PC-9 (cell line): ENCODE data around the gene RGS6. TPM values are rescaled to one million over a fixed set of nuclear protein-coding genes. Genes with fewer than 3 reads are reported as not detected.

ENCODE experiments used
- BruUV-seq: library from RNA; stranded (reverse); fragments of 400-500 nt; replicated peaks from 2 replicates; lab custom pipeline; 2021; lab: Mats Ljungman, UMichigan
- CTCF ChIA-PET: fragments of 300-600 bp; sonication (Branson Sonifier 250); formaldehyde crosslinking; loops from one replicate; lab custom pipeline; 2022; ENCODE audit warnings: antibody characterized with exemption; lab: Charles Lee
- POLR2A ChIA-PET: fragments of 300-600 bp; sonication (Branson Sonifier 250); formaldehyde crosslinking; loops from one replicate; lab custom pipeline; 2022; ENCODE audit warnings: antibody characterized with exemption; ENCODE audit not compliant: unreplicated experiment; lab: Charles Lee
- DNase-seq, 2 experiments: peaks; one replicate each; pipeline versions ENCODE4 v3.0.0 to v3.0.0-alpha.2; 2015 to 2022; ENCODE audit warnings: mixed read lengths in 1 of 2
- H2AFZ ChIP-seq: fragments of 200-600 bp; sonication (generic); 2 replicates; pipeline ENCODE4 v1.8.1; 2017; ENCODE audit warnings: antibody characterized with exemption
- H3F3A ChIP-seq: fragments of 200-600 bp; sonication (generic); 2 replicates; pipeline ENCODE4 v1.8.1; 2017; ENCODE audit warnings: antibody characterized with exemption, mild to moderate bottlenecking, low read depth; ENCODE audit not compliant: insufficient read depth
- H3K27ac ChIP-seq: fragments of 200-600 bp; sonication (generic); 2 replicates; pipeline ENCODE4 v1.6.1; 2016; ENCODE audit warnings: mixed run types
- H3K27me3 ChIP-seq: fragments of 200-600 bp; sonication (generic); 2 replicates; pipeline ENCODE4 v1.6.1; 2016; ENCODE audit warnings: low read depth, mixed run types; ENCODE audit not compliant: insufficient read depth
- H3K36me3 ChIP-seq: fragments of 200-600 bp; sonication (generic); 2 replicates; pipeline ENCODE4 v1.6.1; 2016; ENCODE audit warnings: low read depth, mixed run types
- H3K4me1 ChIP-seq: fragments of 200-600 bp; sonication (generic); replicated peaks from 2 replicates; pipeline ENCODE4 v1.6.1; 2016; ENCODE audit warnings: mixed run types; ENCODE audit not compliant: insufficient read depth
- H3K4me2 ChIP-seq: fragments of 200-600 bp; sonication (generic); 2 replicates; pipeline ENCODE4 v1.6.1; 2017; ENCODE audit warnings: mixed run types
- H3K4me3 ChIP-seq: fragments of 200-600 bp; sonication (generic); 2 replicates; pipeline ENCODE4 v1.6.1; 2016; ENCODE audit warnings: mixed run types
- H3K79me2 ChIP-seq: fragments of 200-600 bp; sonication (generic); 2 replicates; pipeline ENCODE4 v1.6.1; 2017; ENCODE audit warnings: low read depth, mixed run types
- H3K9me2 ChIP-seq: fragments of 200-600 bp; sonication (generic); 2 replicates; pipeline ENCODE4 v1.8.1; 2017; ENCODE audit warnings: mild to moderate bottlenecking; ENCODE audit not compliant: insufficient read depth
- H3K9me3 ChIP-seq: fragments of 200-600 bp; sonication (generic); 2 replicates; pipeline ENCODE4 v1.8.1; 2016; ENCODE audit warnings: low read depth; ENCODE audit not compliant: insufficient read depth
- H4K20me1 ChIP-seq: fragments of 200-600 bp; sonication (generic); 2 replicates; pipeline ENCODE4 v1.8.1; 2017; ENCODE audit not compliant: insufficient read depth
- CTCF ChIP-seq: fragments of 200-600 bp; sonication (generic); conservative IDR thresholded peaks from 2 replicates; pipeline ENCODE4 v1.6.1; 2017; ENCODE audit warnings: mixed run types, antibody characterized with exemption, mild to moderate bottlenecking, moderate library complexity
- EZH2 ChIP-seq: fragments of 200-600 bp; sonication (generic); IDR thresholded peaks from 2 replicates; pipeline ENCODE4 v1.8.0; 2017; ENCODE audit warnings: antibody characterized with exemption, low read depth
- intact Hi-C: fragments of 100-400 bp; cut with micrococcal nuclease; formaldehyde crosslinking; loops from one replicate; pipeline ENCODE4 v1.10.0; 2022; ENCODE audit not compliant: unreplicated experiment
- total RNA-seq: library from RNA; stranded (reverse); gene quantifications from 2 replicates; pipeline ENCODE4 v1.2.3, GENCODE V29; 2021

The RGS6 gene
- total RNA-seq, 1 experiment from 2014 or later: not detected

DNA sequence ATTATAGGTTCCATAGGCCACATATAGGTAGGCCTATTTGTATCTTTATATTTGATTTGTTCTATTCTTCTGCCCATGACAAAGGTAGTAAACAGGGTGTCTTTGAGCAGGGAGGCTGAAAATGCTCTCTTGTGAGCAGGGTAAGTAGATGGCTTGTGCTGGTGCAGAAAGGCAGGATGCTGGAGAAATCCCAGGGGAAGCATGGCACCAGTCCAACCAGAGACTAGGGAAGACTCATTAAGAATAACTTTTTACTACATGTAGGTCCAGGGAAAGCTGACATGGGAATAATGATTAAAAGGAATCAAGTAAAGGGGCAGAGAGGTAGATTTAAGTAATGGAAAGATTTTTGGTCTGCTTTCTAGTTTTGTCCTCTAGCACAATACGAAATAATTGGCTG, 245.0 kb downstream of the RGS6 start:
- Histone ChIP-seq H3K9me3 (no peaks in the 10 kb centered on the region), H3K79me2 (no peaks in the 10 kb centered on the region), H3K4me3 (no peak overlapping the region), H2AFZ (no peak overlapping the region), H3K27me3 (peaks cover 11% of the 10 kb centered on the region; the same call in 1 of the 2 replicates), H3K27ac (no peak overlapping the region), H3F3A (no peaks in the 10 kb centered on the region), H3K4me1 (no peaks in the 10 kb centered on the region), H3K9me2 (no peaks in the 10 kb centered on the region), H3K36me3 (no peaks in the 10 kb centered on the region), H3K4me2 (no peak overlapping the region), H4K20me1 (no peaks in the 10 kb centered on the region)
- BruUV-seq: no TSS peak
- TF ChIP-seq CTCF: no peak
- TF ChIP-seq EZH2: no peak
- DNase-seq: no peak
- ChIA-PET POLR2A (no interaction called here), CTCF (no interaction called here)
- intact Hi-C loops: no loop called here

- Histone ChIP-seq H3K4me3 (no peak overlapping the region), H3K27me3 (peaks cover 16% of the 10 kb centered on the region; the same call in 1 of the 2 replicates), H4K20me1 (no peaks in the 10 kb centered on the region), H3F3A (no peaks in the 10 kb centered on the region), H3K9me2 (no peaks in the 10 kb centered on the region), H3K36me3 (no peaks in the 10 kb centered on the region), H2AFZ (no peak overlapping the region), H3K9me3 (no peaks in the 10 kb centered on the region), H3K79me2 (no peaks in the 10 kb centered on the region), H3K27ac (no peak overlapping the region), H3K4me1 (no peaks in the 10 kb centered on the region), H3K4me2 (no peak overlapping the region)
- intact Hi-C loops: no loop called here
- TF ChIP-seq CTCF (no peak), EZH2 (no peak)
- ChIA-PET CTCF (no interaction called here), POLR2A (no interaction called here)
- no peak for DNase-seq
- no TSS peak for BruUV-seq
These were observed 246.3 kb downstream of the RGS6 start for GRCh38 chr14:72178517-72178916.

- TF ChIP-seq EZH2 (no peak), CTCF (no peak)
- no peaks in the 10 kb centered on the region for H3K9me2 ChIP-seq
- no peaks in the 10 kb centered on the region for H3K79me2 ChIP-seq
- ChIA-PET CTCF (no interaction called here), POLR2A (no interaction called here)
- no peaks in the 10 kb centered on the region for H3K4me1 ChIP-seq
- no TSS peak for BruUV-seq
- H3K27me3 ChIP-seq: 0 out of 2 replicates have a peak, but pooled peaks cover 5% of the 10 kb centered on the region
- no peak overlapping the region for H3K27ac ChIP-seq
- no peaks in the 10 kb centered on the region for H3K36me3 ChIP-seq
- H3F3A ChIP-seq: no peaks in the 10 kb centered on the region
- H3K4me2 ChIP-seq: no peak overlapping the region
- intact Hi-C loops: no loop called here
- H4K20me1 ChIP-seq: no peaks in the 10 kb centered on the region
- no peaks in the 10 kb centered on the region for H3K9me3 ChIP-seq
- DNase-seq: no peak
- no peak overlapping the region for H2AFZ ChIP-seq
- H3K4me3 ChIP-seq: no peak overlapping the region
These were observed 250.6 kb downstream of the RGS6 start for GRCh38 chr14:72182708-72183432.
